ENCODE measurements around the gene RCOR1. TPM values are rescaled to one million over a fixed set of nuclear protein-coding genes. Genes with fewer than 3 reads are reported as not detected.
A peak's percentile ranks its signal among the peaks of the same experiment; 100 is the strongest.

The RCOR1 gene
- total RNA-seq, 2 donors from 2014 or later = 17.9 to 33.5 TPM

- H3K36me3 Mint-ChIP-seq (ENCODE audit: low read depth) = no peaks in the 10 kb centered on the region
- DNase-seq = no peak
- H3K4me3 Mint-ChIP-seq = no peak overlapping the region
- peak overlapping the region; percentile 51 for H3K27ac Mint-ChIP-seq
- no peaks in the 10 kb centered on the region for H3K9me3 ChIP-seq (ENCODE audit: control insufficient read depth, low read length, poor library complexity, severe bottlenecking)
- H3K27me3 Mint-ChIP-seq = no peaks in the 10 kb centered on the region
- ATAC-seq = no peak
- H3K4me1 Mint-ChIP-seq = peaks cover 23% of the 10 kb centered on the region
These were observed 100.7 kb downstream of the RCOR1 start for GRCh38 chr14:102693006-102693755.

GRCh38 chr14:102694530-102695166 lies 102.2 kb downstream of the RCOR1 start:
- Mint-ChIP-seq H3K36me3 (ENCODE audit: low read depth) (no peaks in the 10 kb centered on the region), H3K27me3 (no peaks in the 10 kb centered on the region), H3K4me3 (no peak overlapping the region), H3K27ac (peak overlapping the region; percentile 32), H3K4me1 (peaks cover 21% of the 10 kb centered on the region)
- H3K9me3 ChIP-seq (ENCODE audit: control insufficient read depth, low read length, poor library complexity, severe bottlenecking) = no peaks in the 10 kb centered on the region
- peak in 2 of 3 donors; percentile 11 to 50 for DNase-seq
- ATAC-seq = peak; percentile 80

GRCh38 chr14:102695167-102695555 lies 102.7 kb downstream of the RCOR1 start:
- Mint-ChIP-seq H3K27ac (no peak overlapping the region), H3K4me3 (no peak overlapping the region), H3K4me1 (peaks cover 21% of the 10 kb centered on the region), H3K36me3 (ENCODE audit: low read depth) (peaks cover 2% of the 10 kb centered on the region), H3K27me3 (no peaks in the 10 kb centered on the region)
- ATAC-seq = no peak
- H3K9me3 ChIP-seq (ENCODE audit: control insufficient read depth, low read length, poor library complexity, severe bottlenecking) = no peaks in the 10 kb centered on the region
- DNase-seq = no peak

GRCh38 chr14:102696332-102696731 lies 103.9 kb downstream of the RCOR1 start:
- H3K9me3 ChIP-seq (ENCODE audit: control insufficient read depth, low read length, poor library complexity, severe bottlenecking) = no peaks in the 10 kb centered on the region
- peaks cover 18% of the 10 kb centered on the region for H3K4me1 Mint-ChIP-seq
- H3K27ac Mint-ChIP-seq = no peak overlapping the region
- H3K4me3 Mint-ChIP-seq = no peak overlapping the region
- no peak for DNase-seq
- no peaks in the 10 kb centered on the region for H3K27me3 Mint-ChIP-seq
- peaks cover 2% of the 10 kb centered on the region for H3K36me3 Mint-ChIP-seq (ENCODE audit: low read depth)
- ATAC-seq = no peak

GRCh38 chr14:102696856-102697495 lies 104.5 kb downstream of the RCOR1 start:
- no peak overlapping the region for H3K4me3 Mint-ChIP-seq
- ATAC-seq = no peak

GRCh38 chr14:102697501-102697900 lies 105.1 kb downstream of the RCOR1 start:
- H3K4me3 Mint-ChIP-seq = no peak overlapping the region
- ATAC-seq (no peak), DNase-seq (no peak)
- H3K36me3 Mint-ChIP-seq (ENCODE audit: low read depth) = peaks cover 2% of the 10 kb centered on the region
- no peaks in the 10 kb centered on the region for H3K27me3 Mint-ChIP-seq
- peaks cover 18% of the 10 kb centered on the region for H3K4me1 Mint-ChIP-seq
- no peaks in the 10 kb centered on the region for H3K9me3 ChIP-seq (ENCODE audit: control insufficient read depth, low read length, poor library complexity, severe bottlenecking)
- H3K27ac Mint-ChIP-seq = no peak overlapping the region

More at GRCh38 chr14:102696856-102697495, 104.5 kb downstream of the RCOR1 start:
- H3K27ac Mint-ChIP-seq = no peak overlapping the region
- H3K9me3 ChIP-seq (ENCODE audit: control insufficient read depth, low read length, poor library complexity, severe bottlenecking) = no peaks in the 10 kb centered on the region
- no peaks in the 10 kb centered on the region for H3K27me3 Mint-ChIP-seq
- DNase-seq = no peak
- peaks cover 18% of the 10 kb centered on the region for H3K4me1 Mint-ChIP-seq
- H3K36me3 Mint-ChIP-seq (ENCODE audit: low read depth) = peaks cover 2% of the 10 kb centered on the region

GRCh38 chr14:102699416-102700110 lies 107.1 kb downstream of the RCOR1 start:
- Mint-ChIP-seq H3K27me3 (no peaks in the 10 kb centered on the region), H3K4me1 (peaks cover 15% of the 10 kb centered on the region)

GRCh38 chr14:102708494-102708893 lies 116.0 kb downstream of the RCOR1 start:
- H3K27ac Mint-ChIP-seq = no peak overlapping the region
- no peak overlapping the region for H3K4me3 Mint-ChIP-seq
- no peaks in the 10 kb centered on the region for H3K4me1 Mint-ChIP-seq
- no peak for DNase-seq
- ATAC-seq = no peak
- no peaks in the 10 kb centered on the region for H3K36me3 Mint-ChIP-seq (ENCODE audit: low read depth)
- no peaks in the 10 kb centered on the region for H3K27me3 Mint-ChIP-seq
- no peaks in the 10 kb centered on the region for H3K9me3 ChIP-seq (ENCODE audit: control insufficient read depth, low read length, poor library complexity, severe bottlenecking)

More at GRCh38 chr14:102699416-102700110, 107.1 kb downstream of the RCOR1 start:
- H3K9me3 ChIP-seq (ENCODE audit: control insufficient read depth, low read length, poor library complexity, severe bottlenecking) = no peaks in the 10 kb centered on the region
- no peak overlapping the region for H3K27ac Mint-ChIP-seq
- no peak for ATAC-seq
- peaks cover 2% of the 10 kb centered on the region for H3K36me3 Mint-ChIP-seq (ENCODE audit: low read depth)
- H3K4me3 Mint-ChIP-seq = no peak overlapping the region
- DNase-seq = no peak

GRCh38 chr14:102711207-102711606 lies 118.8 kb downstream of the RCOR1 start:
- H3K4me1 Mint-ChIP-seq = no peaks in the 10 kb centered on the region
- H3K9me3 ChIP-seq (ENCODE audit: control insufficient read depth, low read length, poor library complexity, severe bottlenecking) = no peaks in the 10 kb centered on the region
- no peak for ATAC-seq
- no peak overlapping the region for H3K27ac Mint-ChIP-seq
- H3K27me3 Mint-ChIP-seq = no peaks in the 10 kb centered on the region
- no peak overlapping the region for H3K4me3 Mint-ChIP-seq
- peaks cover 4% of the 10 kb centered on the region for H3K36me3 Mint-ChIP-seq (ENCODE audit: low read depth)
- no peak for DNase-seq

GRCh38 chr14:102711946-102712345 lies 119.5 kb downstream of the RCOR1 start:
- H3K27me3 Mint-ChIP-seq = no peaks in the 10 kb centered on the region
- no peaks in the 10 kb centered on the region for H3K9me3 ChIP-seq (ENCODE audit: control insufficient read depth, low read length, poor library complexity, severe bottlenecking)
- H3K4me1 Mint-ChIP-seq = no peaks in the 10 kb centered on the region
- DNase-seq (no peak), ATAC-seq (no peak)
- no peak overlapping the region for H3K4me3 Mint-ChIP-seq
- H3K36me3 Mint-ChIP-seq (ENCODE audit: low read depth) = peaks cover 4% of the 10 kb centered on the region
- H3K27ac Mint-ChIP-seq = no peak overlapping the region

- Mint-ChIP-seq H3K4me1 (peaks cover 10% of the 10 kb centered on the region), H3K27me3 (no peaks in the 10 kb centered on the region), H3K4me3 (no peak overlapping the region), H3K36me3 (ENCODE audit: low read depth) (peaks cover 5% of the 10 kb centered on the region), H3K27ac (peak overlapping the region; percentile 72)
- ATAC-seq = no peak
- no peak for DNase-seq
- H3K9me3 ChIP-seq (ENCODE audit: control insufficient read depth, low read length, poor library complexity, severe bottlenecking) = no peaks in the 10 kb centered on the region
These were observed 124.8 kb downstream of the RCOR1 start for GRCh38 chr14:102717276-102717675.

GRCh38 chr14:102722646-102723045 lies 130.2 kb downstream of the RCOR1 start:
- ATAC-seq = no peak
- peaks cover 3% of the 10 kb centered on the region for H3K4me1 Mint-ChIP-seq

GRCh38 chr14:102723650-102724049 lies 131.2 kb downstream of the RCOR1 start:
- Mint-ChIP-seq H3K27ac (no peak overlapping the region), H3K27me3 (no peaks in the 10 kb centered on the region), H3K4me3 (no peak overlapping the region), H3K4me1 (peaks cover 2% of the 10 kb centered on the region), H3K36me3 (ENCODE audit: low read depth) (peaks cover 11% of the 10 kb centered on the region)
- DNase-seq (no peak), ATAC-seq (no peak)
- H3K9me3 ChIP-seq (ENCODE audit: control insufficient read depth, low read length, poor library complexity, severe bottlenecking) = no peaks in the 10 kb centered on the region

More at GRCh38 chr14:102722646-102723045, 130.2 kb downstream of the RCOR1 start:
- Mint-ChIP-seq H3K4me3 (no peak overlapping the region), H3K27me3 (no peaks in the 10 kb centered on the region), H3K36me3 (ENCODE audit: low read depth) (peaks cover 11% of the 10 kb centered on the region), H3K27ac (no peak overlapping the region)
- H3K9me3 ChIP-seq (ENCODE audit: control insufficient read depth, low read length, poor library complexity, severe bottlenecking) = no peaks in the 10 kb centered on the region
- no peak for DNase-seq
